HepG2 (cell line): ENCODE data around the gene DCST2. TPM values are rescaled to one million over a fixed set of nuclear protein-coding genes. Genes with fewer than 3 reads are reported as not detected.

Experiments
- CAMTA2 ChIP-seq: sonication (generic); formaldehyde crosslinking; IDR thresholded peaks from 2 replicates; pipeline ENCODE4 v1.4.0; 2020; ENCODE audit warnings: mild to moderate bottlenecking, missing genetic modification reagents, borderline replicate concordance
- CEBPB ChIP-seq: IDR thresholded peaks from 2 replicates; pipeline ENCODE4 v1.6.1; 2011; ENCODE audit warnings: low read depth, low read length, improper control_type of control experiment, borderline replicate concordance
- HOXD1 ChIP-seq: sonication (generic); formaldehyde crosslinking; IDR thresholded peaks from 2 replicates; pipeline ENCODE4 v1.5.0; 2020; ENCODE audit warnings: missing genetic modification reagents
- NR2F6 ChIP-seq, 2 experiments: IDR thresholded peaks; 2 replicates each; pipeline ENCODE4 v1.6.1; 2016; ENCODE audit warnings: antibody characterized with exemption in 1 of 2, mild to moderate bottlenecking in 1 of 2
- PAWR ChIP-seq: sonication (generic); formaldehyde crosslinking; IDR thresholded peaks from 2 replicates; pipeline ENCODE4 v1.4.0; 2020; ENCODE audit warnings: missing genetic modification reagents, mild to moderate bottlenecking, borderline replicate concordance
- RORA ChIP-seq: sonication (generic); formaldehyde crosslinking; IDR thresholded peaks from 2 replicates; pipeline ENCODE4 v1.5.0; 2020; ENCODE audit warnings: mild to moderate bottlenecking, missing genetic modification reagents, moderate library complexity
- TRIM24 ChIP-seq: sonication (generic); formaldehyde crosslinking; IDR thresholded peaks from 2 replicates; pipeline ENCODE4 v1.8.0; 2022; ENCODE audit warnings: mild to moderate bottlenecking, missing genetic modification reagents
- ZBTB7B ChIP-seq: sonication (generic); formaldehyde crosslinking; IDR thresholded peaks from 2 replicates; pipeline ENCODE4 v1.4.0; 2020; ENCODE audit warnings: missing genetic modification reagents
- ZC3H4 ChIP-seq: sonication (generic); formaldehyde crosslinking; IDR thresholded peaks from 2 replicates; pipeline ENCODE4 v1.4.0; 2020; ENCODE audit warnings: missing genetic modification reagents, borderline replicate concordance
- ZNF558 ChIP-seq: sonication (generic); formaldehyde crosslinking; IDR thresholded peaks from 2 replicates; pipeline ENCODE4 v1.9.0; 2022; ENCODE audit warnings: mild to moderate bottlenecking, missing genetic modification reagents, borderline replicate concordance
- ZNF773 ChIP-seq: sonication (generic); formaldehyde crosslinking; IDR thresholded peaks from 2 replicates; pipeline ENCODE4 v1.4.0; 2020; ENCODE audit warnings: missing genetic modification reagents, borderline replicate concordance
- polyA plus RNA-seq, 8 experiments: library from polyadenylated mRNA; depleted of rRNA in 3 of 8; stranded (reverse) in 7 of 8; unstranded in 1 of 8; fragments of >200 nt; fragmentation: Illumina TruSeq in 4 of 8; extraction: Trizol in 4 of 8; gene quantifications; 2 replicates each; pipeline versions ENCODE4 v1.2.1 to v1.2.3, GENCODE V29; 2011 to 2016; ENCODE audit warnings: low read depth in 4 of 8, missing spikeins in 1 of 8, mixed read lengths in 1 of 8; ENCODE audit not compliant: insufficient read depth in 1 of 8
- total RNA-seq, 5 experiments: library from RNA; depleted of rRNA; stranded (reverse); fragments of >200 nt; fragmentation: Illumina TruSeq; extraction: Trizol; gene quantifications; 2 replicates each; pipeline ENCODE4 v1.2.3, GENCODE V29; 2016; ENCODE audit warnings: low read depth in 1 of 5
- TF ChIP-seq, protein P1 (sequence below): sonication (generic); formaldehyde crosslinking; IDR thresholded peaks from 2 replicates; pipeline ENCODE4 v1.4.0; 2020; ENCODE audit warnings: missing genetic modification reagents
- TF ChIP-seq, protein P2 (sequence below): sonication (generic); formaldehyde crosslinking; IDR thresholded peaks from 2 replicates; pipeline ENCODE4 v1.5.0; 2020; ENCODE audit warnings: missing genetic modification reagents
- TF ChIP-seq, protein P3 (sequence below): sonication (generic); formaldehyde crosslinking; conservative IDR thresholded peaks from 2 replicates; pipeline ENCODE4 v1.8.0; 2022; ENCODE audit warnings: low read depth, missing genetic modification reagents
- TF ChIP-seq, protein P4 (sequence below): sonication (generic); formaldehyde crosslinking; IDR thresholded peaks from 2 replicates; pipeline ENCODE4 v1.4.0; 2020; ENCODE audit warnings: mild to moderate bottlenecking, missing genetic modification reagents
- TF ChIP-seq, protein P5 (sequence below): sonication (generic); formaldehyde crosslinking; IDR thresholded peaks from 2 replicates; pipeline ENCODE4 v1.4.0; 2020; ENCODE audit warnings: mild to moderate bottlenecking, missing genetic modification reagents

The DCST2 gene
- total and polyA plus RNA-seq, 2 of the 13 experiments (the other 11 are each of a cell fraction or from before 2014, with no cell fraction given), result 0.74 TPM; not detected in 1

DNA sequence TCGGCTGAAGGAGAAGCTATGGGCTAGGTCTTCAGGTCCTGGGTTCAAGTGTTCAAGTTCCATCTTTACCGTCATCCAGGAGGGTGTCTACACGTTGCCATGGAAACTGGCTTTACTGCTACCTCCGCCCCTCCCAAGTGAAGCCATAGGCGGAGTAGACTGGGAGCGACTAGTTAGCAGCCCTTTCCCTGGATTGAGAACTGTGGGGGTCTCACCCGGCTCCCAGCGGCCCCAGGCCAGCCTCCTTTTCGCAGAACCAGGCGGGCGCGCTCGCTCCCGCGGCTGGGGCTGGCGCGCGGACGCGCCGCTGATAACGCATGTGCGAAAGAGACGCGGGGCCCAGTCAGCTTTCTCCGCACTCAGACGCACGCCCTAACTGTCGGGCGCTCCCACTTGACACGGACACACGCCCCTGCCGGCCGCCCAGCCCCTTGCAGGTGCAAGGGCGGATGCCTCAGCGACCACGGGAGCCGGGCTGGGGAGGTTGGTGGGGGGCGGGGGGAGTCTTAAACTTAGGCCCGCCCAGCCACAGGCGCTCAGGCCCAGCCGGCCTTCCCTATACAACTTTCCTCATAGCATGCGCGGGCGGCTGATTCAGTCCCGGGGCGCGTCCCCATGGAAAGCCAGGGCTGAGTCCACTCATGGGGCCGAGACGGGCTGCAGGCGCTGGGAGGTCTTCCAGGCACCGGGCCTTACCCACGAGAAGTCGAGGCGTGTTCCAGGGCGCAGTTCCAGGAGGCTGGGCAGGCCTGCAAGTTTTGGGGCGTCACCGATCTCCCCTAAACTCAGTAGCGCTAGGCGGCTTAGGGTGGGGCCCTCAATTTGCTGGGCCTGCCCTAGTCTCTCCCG, 37.4 kb upstream of the DCST2 start (continued):
- TF ChIP-seq CAMTA2 (CRISPR knock-in tag), result 0 out of 2 replicates have a peak, but pooled peaks have one; percentile 35
- no peak for TF ChIP-seq ZNF773
- TF ChIP-seq, protein P1, sequence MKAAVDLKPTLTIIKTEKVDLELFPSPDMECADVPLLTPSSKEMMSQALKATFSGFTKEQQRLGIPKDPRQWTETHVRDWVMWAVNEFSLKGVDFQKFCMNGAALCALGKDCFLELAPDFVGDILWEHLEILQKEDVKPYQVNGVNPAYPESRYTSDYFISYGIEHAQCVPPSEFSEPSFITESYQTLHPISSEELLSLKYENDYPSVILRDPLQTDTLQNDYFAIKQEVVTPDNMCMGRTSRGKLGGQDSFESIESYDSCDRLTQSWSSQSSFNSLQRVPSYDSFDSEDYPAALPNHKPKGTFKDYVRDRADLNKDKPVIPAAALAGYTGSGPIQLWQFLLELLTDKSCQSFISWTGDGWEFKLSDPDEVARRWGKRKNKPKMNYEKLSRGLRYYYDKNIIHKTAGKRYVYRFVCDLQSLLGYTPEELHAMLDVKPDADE (CRISPR knock-in tag), result no peak
- no peak for TF ChIP-seq ZBTB7B (CRISPR knock-in tag)
- no peak for TF ChIP-seq RORA (CRISPR knock-in tag)
- TF ChIP-seq, protein P2, sequence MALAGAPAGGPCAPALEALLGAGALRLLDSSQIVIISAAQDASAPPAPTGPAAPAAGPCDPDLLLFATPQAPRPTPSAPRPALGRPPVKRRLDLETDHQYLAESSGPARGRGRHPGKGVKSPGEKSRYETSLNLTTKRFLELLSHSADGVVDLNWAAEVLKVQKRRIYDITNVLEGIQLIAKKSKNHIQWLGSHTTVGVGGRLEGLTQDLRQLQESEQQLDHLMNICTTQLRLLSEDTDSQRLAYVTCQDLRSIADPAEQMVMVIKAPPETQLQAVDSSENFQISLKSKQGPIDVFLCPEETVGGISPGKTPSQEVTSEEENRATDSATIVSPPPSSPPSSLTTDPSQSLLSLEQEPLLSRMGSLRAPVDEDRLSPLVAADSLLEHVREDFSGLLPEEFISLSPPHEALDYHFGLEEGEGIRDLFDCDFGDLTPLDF, result no peak
- no peak for TF ChIP-seq PAWR
- TF ChIP-seq CEBPB, result no peak
- no peak for TF ChIP-seq TRIM24 (CRISPR knock-in tag)
- TF ChIP-seq, protein P3, sequence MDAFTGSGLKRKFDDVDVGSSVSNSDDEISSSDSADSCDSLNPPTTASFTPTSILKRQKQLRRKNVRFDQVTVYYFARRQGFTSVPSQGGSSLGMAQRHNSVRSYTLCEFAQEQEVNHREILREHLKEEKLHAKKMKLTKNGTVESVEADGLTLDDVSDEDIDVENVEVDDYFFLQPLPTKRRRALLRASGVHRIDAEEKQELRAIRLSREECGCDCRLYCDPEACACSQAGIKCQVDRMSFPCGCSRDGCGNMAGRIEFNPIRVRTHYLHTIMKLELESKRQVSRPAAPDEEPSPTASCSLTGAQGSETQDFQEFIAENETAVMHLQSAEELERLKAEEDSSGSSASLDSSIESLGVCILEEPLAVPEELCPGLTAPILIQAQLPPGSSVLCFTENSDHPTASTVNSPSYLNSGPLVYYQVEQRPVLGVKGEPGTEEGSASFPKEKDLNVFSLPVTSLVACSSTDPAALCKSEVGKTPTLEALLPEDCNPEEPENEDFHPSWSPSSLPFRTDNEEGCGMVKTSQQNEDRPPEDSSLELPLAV (CRISPR knock-in tag), result no peak
- TF ChIP-seq, protein P4, sequence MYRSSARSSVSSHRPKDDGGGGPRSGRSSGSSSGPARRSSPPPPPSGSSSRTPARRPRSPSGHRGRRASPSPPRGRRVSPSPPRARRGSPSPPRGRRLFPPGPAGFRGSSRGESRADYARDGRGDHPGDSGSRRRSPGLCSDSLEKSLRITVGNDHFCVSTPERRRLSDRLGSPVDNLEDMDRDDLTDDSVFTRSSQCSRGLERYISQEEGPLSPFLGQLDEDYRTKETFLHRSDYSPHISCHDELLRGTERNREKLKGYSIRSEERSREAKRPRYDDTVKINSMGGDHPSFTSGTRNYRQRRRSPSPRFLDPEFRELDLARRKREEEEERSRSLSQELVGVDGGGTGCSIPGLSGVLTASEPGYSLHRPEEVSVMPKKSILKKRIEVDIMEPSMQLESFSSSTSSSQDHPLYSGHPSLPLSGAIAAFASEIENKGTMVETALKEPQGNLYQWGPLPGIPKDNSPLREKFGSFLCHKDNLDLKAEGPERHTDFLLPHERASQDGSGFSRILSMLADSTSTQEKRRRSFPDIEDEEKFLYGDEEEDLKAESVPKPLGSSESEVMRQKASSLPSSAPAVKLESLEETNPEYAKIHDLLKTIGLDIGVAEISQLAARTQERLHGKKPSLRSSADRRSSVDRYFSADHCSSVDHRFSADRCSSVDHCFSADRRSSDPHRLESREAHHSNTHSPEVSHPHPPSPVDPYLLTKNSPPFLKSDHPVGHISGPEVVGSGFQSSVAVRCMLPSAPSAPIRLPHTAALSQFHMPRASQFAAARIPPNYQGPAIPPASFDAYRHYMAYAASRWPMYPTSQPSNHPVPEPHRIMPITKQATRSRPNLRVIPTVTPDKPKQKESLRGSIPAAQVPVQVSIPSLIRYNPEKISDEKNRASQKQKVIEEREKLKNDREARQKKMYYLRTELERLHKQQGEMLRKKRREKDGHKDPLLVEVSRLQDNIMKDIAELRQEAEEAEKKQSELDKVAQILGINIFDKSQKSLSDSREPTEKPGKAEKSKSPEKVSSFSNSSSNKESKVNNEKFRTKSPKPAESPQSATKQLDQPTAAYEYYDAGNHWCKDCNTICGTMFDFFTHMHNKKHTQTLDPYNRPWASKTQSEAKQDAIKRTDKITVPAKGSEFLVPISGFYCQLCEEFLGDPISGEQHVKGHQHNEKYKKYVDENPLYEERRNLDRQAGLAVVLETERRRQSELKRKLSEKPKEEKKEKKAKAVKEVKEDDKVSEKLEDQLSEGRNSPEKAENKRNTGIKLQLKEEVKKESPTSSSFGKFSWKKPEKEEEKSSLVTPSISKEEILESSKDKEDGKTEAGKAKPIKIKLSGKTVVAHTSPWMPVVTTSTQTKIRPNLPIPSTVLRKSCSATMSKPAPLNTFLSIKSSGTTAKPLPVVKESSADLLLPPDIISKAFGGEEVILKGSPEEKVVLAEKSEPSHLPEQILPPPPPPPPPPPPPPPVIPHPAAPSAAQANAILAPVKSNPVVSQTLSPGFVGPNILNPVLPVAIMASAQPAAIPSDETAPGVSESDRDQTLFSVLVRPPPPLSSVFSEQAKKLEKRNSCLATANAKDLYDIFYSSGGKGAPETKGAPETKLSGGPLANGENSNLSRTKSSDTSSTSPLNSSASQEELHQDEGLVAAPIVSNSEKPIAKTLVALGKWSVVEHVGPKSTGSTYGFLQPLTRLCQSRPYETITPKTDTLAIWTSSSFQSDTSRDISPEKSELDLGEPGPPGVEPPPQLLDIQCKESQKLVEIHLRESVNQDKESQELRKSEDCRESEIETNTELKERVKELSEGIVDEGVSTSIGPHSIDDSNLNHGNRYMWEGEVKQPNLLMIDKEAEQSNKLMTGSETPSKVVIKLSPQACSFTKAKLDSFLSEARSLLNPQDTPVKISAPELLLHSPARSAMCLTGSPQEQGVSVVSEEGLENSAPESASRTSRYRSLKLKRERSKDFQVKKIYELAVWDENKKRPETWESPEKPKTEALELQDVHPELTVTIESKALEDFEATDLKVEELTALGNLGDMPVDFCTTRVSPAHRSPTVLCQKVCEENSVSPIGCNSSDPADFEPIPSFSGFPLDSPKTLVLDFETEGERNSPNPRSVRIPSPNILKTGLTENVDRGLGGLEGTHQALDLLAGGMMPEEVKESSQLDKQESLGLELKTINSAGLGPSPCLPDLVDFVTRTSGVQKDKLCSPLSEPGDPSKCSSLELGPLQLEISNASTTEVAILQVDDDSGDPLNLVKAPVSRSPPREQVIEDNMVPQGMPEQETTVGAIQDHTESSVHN, result no peak
- TF ChIP-seq NR2F6 (IDR thresholded peaks at IDR 0.05), result no peak
- no peak for TF ChIP-seq NR2F6 (CRISPR knock-in tag; IDR thresholded peaks at IDR 0.05)
- TF ChIP-seq ZNF558 (CRISPR knock-in tag), result no peak
- TF ChIP-seq, protein P5, sequence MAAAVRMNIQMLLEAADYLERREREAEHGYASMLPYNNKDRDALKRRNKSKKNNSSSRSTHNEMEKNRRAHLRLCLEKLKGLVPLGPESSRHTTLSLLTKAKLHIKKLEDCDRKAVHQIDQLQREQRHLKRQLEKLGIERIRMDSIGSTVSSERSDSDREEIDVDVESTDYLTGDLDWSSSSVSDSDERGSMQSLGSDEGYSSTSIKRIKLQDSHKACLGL (CRISPR knock-in tag), result peak; percentile 71; the same call in 1 of the 2 replicates
- no peak for TF ChIP-seq ZC3H4
- no peak for TF ChIP-seq HOXD1 (CRISPR knock-in tag)
